Measurements from ENCODE around the gene TRIM65.

The TRIM65 gene

DNA sequence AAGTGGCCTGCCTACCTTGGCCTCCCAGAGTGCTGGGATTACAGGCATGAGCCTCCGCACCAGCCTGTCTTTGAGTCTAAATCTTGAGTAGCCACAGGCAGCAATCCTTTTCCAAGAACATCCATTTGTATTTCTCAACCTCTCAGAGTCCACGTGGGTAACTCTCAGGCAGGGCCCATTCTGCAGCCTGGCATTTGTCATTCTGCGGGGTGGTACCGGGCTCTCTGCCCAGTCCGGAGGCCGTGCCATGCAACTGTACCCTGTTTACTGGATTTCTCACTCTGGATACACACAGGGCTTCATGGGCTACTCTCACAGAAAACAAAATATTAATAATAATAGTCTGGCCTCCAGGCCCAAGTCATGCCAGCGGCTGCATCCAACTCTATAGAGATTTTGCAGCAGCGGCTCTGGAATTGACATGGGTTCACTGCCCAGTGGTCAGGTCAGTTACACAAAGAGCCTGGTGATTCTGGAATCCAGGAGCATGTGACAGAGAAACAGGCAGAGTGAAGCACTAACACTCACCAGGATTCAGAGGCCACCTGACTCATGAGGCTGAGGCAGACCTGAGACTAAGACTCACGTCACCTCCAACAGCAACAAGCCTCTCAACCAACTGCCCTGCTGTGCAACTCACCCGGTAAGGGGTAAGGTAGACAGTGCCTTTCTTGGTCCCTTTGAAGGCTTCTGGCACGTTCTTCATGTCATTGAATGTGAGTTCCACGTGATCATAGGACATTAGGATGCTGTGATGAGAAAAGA lies 45.6 kb downstream of the TRIM65 start:
- H3K4me1 Mint-ChIP-seq, result peaks cover 40% of the 10 kb centered on the region
- H3K36me3 Mint-ChIP-seq (ENCODE audit: low read depth), result peaks cover 16% of the 10 kb centered on the region
- DNase-seq, result no peak
- H3K27me3 Mint-ChIP-seq (ENCODE audit: low read depth, poor library complexity), result no peaks in the 10 kb centered on the region
- H3K4me3 Mint-ChIP-seq, result no peak overlapping the region
- H3K9me3 Mint-ChIP-seq, result no peaks in the 10 kb centered on the region
- TF ChIP-seq CTCF (IDR thresholded peaks at IDR 0.05), result no peak
- H3K27ac Mint-ChIP-seq, result no peak overlapping the region

DNA sequence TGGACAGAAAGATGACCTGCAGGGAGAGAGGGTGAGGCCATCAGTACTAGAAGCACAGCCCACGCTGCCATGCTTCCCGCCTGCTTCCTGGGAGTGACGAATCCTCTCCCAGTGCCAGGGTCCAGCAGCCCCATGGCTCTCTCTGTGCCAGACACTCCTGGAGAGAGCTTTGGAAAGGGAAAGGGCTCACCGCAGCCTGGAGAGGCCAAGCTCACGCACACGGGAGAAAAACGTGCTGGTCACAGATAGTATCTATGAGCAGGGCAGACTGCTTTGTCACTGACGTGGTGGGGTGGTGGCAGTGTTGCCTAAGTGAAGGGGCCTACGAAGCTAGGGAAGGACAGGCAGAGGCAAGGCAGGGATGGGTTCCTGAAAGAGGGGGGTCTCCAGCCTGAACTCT lies 47.0 kb downstream of the TRIM65 start:
- H3K4me3 Mint-ChIP-seq, result no peak overlapping the region
- H3K9me3 Mint-ChIP-seq, result no peaks in the 10 kb centered on the region
- DNase-seq, result no peak
- H3K27me3 Mint-ChIP-seq (ENCODE audit: low read depth, poor library complexity), result no peaks in the 10 kb centered on the region
- H3K36me3 Mint-ChIP-seq (ENCODE audit: low read depth), result peaks cover 19% of the 10 kb centered on the region
- H3K4me1 Mint-ChIP-seq, result peaks cover 52% of the 10 kb centered on the region
- H3K27ac Mint-ChIP-seq, result peak overlapping the region; percentile 59
- no peak for TF ChIP-seq CTCF (IDR thresholded peaks at IDR 0.05)

DNA sequence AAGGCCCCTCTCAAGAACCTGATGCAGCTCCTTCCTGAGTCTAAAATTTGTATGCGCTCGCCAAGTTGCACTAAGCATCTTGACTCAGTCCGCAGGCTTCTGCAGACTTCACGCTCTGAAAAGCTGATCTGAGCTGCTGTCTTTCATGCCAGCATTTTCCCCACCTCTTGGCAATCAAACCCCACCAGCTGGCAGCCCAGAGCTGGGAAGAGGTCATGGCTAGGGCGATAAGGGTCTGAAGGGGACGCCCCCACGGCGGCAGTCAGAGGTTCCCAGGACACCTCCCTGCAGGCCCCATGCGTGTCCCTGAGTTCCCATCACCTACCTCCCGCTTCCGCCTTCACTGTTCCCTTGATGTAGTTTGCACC lies 47.5 kb downstream of the TRIM65 start:
- Mint-ChIP-seq H3K36me3 (ENCODE audit: low read depth) (peaks cover 19% of the 10 kb centered on the region), H3K27ac (no peak overlapping the region), H3K4me1 (peaks cover 52% of the 10 kb centered on the region), H3K9me3 (no peaks in the 10 kb centered on the region), H3K27me3 (ENCODE audit: low read depth, poor library complexity) (no peaks in the 10 kb centered on the region), H3K4me3 (no peak overlapping the region)
- DNase-seq, result no peak
- TF ChIP-seq CTCF (IDR thresholded peaks at IDR 0.05), result no peak

GRCh38 chr17:75848523-75849278 lies 48.0 kb downstream of the TRIM65 start:
- no peaks in the 10 kb centered on the region for H3K27me3 Mint-ChIP-seq (ENCODE audit: low read depth, poor library complexity)
- peak overlapping the region; percentile 91 for H3K27ac Mint-ChIP-seq
- peak; percentile 76 for TF ChIP-seq CTCF (IDR thresholded peaks at IDR 0.05)
- H3K9me3 Mint-ChIP-seq, result no peaks in the 10 kb centered on the region
- peaks cover 52% of the 10 kb centered on the region for H3K4me1 Mint-ChIP-seq
- peak overlapping the region; percentile 54 for H3K4me3 Mint-ChIP-seq
- DNase-seq, result peak; percentile 87
- H3K36me3 Mint-ChIP-seq (ENCODE audit: low read depth), result peaks cover 19% of the 10 kb centered on the region

GRCh38 chr17:75847614-75848522 lies 48.9 kb downstream of the TRIM65 start:
- DNase-seq, result no peak
- no peak for TF ChIP-seq CTCF (IDR thresholded peaks at IDR 0.05)
- Mint-ChIP-seq H3K27me3 (ENCODE audit: low read depth, poor library complexity) (no peaks in the 10 kb centered on the region), H3K4me1 (peaks cover 44% of the 10 kb centered on the region), H3K27ac (peak overlapping the region; percentile 91), H3K36me3 (ENCODE audit: low read depth) (peaks cover 19% of the 10 kb centered on the region), H3K9me3 (no peaks in the 10 kb centered on the region), H3K4me3 (peak overlapping the region; percentile 54)
